ENCODE results near the gene RAB21. TPM values are rescaled to one million over a fixed set of nuclear protein-coding genes. Genes with fewer than 3 reads are reported as not detected.

RAB21 gene
- 23.3 TPM for polyA plus RNA-seq (2013, experiment 1 of 2)
- 29.1 TPM for polyA plus RNA-seq (2013, experiment 2 of 2)

- Histone ChIP-seq H3K4me1 (ENCODE audit: insufficient read depth, low read length) (peaks cover 7% of the 10 kb centered on the region), H3K27ac (ENCODE audit: low read depth, low read length) (peak within 1 kb of the TSS; percentile 86; the same call in 1 of the 2 replicates), H3K4me3 (ENCODE audit: low read length) (peak within 1 kb of the TSS; percentile 94), H3K36me3 (ENCODE audit: insufficient read depth, low read length) (peaks cover 9% of the 10 kb centered on the region), H3K9me3 (ENCODE audit: insufficient read depth, low read depth, low read length) (no peaks in the 10 kb centered on the region), H3K9ac (ENCODE audit: low read depth, low read length) (peak within 1 kb of the TSS; percentile 83), H3K27me3 (ENCODE audit: insufficient read depth, low read length) (no peaks in the 10 kb centered on the region)
- 4% methylated on average over 56 of the region's 56 CpGs for WGBS
These were observed at the start of gene RAB21 for GRCh38 chr12:71754461-71755145. Gene RAB21, plus strand, starts transcription at chr12:71754863. Its CDS starts 267 bp downstream, at chr12:71755130.

- H3K36me3 ChIP-seq (ENCODE audit: insufficient read depth, low read length): peaks cover 22% of the 10 kb centered on the region
- no peaks in the 10 kb centered on the region for H3K27me3 ChIP-seq (ENCODE audit: insufficient read depth, low read length)
- H3K4me1 ChIP-seq (ENCODE audit: insufficient read depth, low read length): peaks cover 13% of the 10 kb centered on the region; the same call in 1 of the 2 replicates
- no peaks in the 10 kb centered on the region for H3K9me3 ChIP-seq (ENCODE audit: insufficient read depth, low read depth, low read length)
- no CpG with 5 or more reads among the region's 2 CpGs for WGBS
- H3K4me3 ChIP-seq (ENCODE audit: low read length): no peak overlapping the region
- H3K9ac ChIP-seq (ENCODE audit: low read depth, low read length): no peak overlapping the region
- H3K27ac ChIP-seq (ENCODE audit: low read depth, low read length): no peak overlapping the region
These were observed 49.7 kb upstream of the RAB21 start for GRCh38 chr12:71704920-71705319.

DNA sequence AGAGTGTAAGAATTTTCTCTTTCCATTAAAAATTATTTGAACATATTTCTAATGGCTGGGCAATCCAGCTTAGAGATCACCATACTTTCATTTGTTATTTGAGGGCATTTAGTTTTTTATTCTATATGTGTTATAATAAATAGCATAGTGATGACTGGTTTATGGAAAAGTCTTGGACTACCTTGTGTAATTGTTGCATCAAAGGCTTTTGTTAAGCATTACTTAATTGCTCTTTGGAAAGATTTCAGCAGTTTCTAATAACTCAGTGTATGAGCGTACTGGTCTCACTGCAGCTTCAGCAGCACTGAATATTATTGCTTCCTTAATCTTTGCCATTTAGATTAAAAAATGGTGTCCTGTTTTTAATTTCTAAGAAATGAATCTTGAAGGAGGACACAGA lies 46.0 kb upstream of the RAB21 start:
- no peaks in the 10 kb centered on the region for H3K27me3 ChIP-seq (ENCODE audit: insufficient read depth, low read length)
- no peak overlapping the region for H3K27ac ChIP-seq (ENCODE audit: low read depth, low read length)
- H3K4me1 ChIP-seq (ENCODE audit: insufficient read depth, low read length): peaks cover 16% of the 10 kb centered on the region; the same call in 1 of the 2 replicates
- peaks cover 5% of the 10 kb centered on the region; the same call in 1 of the 2 replicates for H3K36me3 ChIP-seq (ENCODE audit: insufficient read depth, low read length)
- WGBS: 100% methylated on average over 1 of the region's 1 CpG
- no peak overlapping the region for H3K9ac ChIP-seq (ENCODE audit: low read depth, low read length)
- no peak overlapping the region for H3K4me3 ChIP-seq (ENCODE audit: low read length)
- H3K9me3 ChIP-seq (ENCODE audit: insufficient read depth, low read depth, low read length): no peaks in the 10 kb centered on the region

DNA sequence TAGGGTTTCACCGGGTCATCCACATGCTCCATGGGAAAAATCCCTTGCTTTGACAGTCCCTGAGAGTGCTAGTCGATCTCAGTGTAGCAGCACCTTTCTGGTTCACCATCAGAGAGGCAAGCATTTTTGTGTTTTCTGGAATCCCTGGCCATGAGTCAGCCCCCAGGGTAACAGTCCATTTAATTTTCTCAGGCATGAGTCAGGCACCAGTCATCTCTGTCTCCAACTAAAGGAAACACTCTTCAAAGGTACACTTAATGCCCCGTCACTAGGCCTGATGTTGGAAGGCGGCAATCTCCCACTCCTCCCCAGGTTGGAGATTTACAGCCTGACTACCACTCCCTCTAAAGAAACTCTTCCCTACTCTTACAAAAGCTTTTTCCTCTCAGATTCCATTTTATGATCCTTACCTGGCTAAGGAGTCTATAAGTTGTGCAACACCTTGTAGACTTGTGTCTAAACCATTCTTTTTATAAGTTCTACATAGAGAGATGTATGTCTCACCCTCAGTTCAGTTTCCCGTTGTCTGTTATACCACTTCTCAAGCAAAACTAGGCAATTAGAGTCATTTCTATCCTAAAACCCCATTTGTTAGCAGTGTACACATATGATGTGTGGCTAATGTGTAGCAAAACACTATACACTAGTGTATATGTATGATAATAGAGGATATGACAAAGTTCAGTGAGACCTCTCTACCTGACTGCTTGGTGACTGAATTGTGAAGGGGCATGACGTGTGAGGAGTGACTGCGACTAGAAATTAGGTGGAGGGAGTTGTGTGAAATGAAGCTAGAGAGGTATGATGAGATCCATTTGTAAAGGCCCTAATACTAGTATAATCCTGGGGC lies 44.2 kb upstream of the RAB21 start:
- peaks cover 16% of the 10 kb centered on the region; the same call in 1 of the 2 replicates for H3K4me1 ChIP-seq (ENCODE audit: insufficient read depth, low read length)
- H3K9ac ChIP-seq (ENCODE audit: low read depth, low read length): no peak overlapping the region
- no peaks in the 10 kb centered on the region for H3K36me3 ChIP-seq (ENCODE audit: insufficient read depth, low read length)
- H3K27ac ChIP-seq (ENCODE audit: low read depth, low read length): no peak overlapping the region; the same call in 1 of the 2 replicates
- no peaks in the 10 kb centered on the region for H3K27me3 ChIP-seq (ENCODE audit: insufficient read depth, low read length)
- WGBS: 85% methylated on average over 6 of the region's 7 CpGs
- no peak overlapping the region for H3K4me3 ChIP-seq (ENCODE audit: low read length)
- H3K9me3 ChIP-seq (ENCODE audit: insufficient read depth, low read depth, low read length): no peaks in the 10 kb centered on the region

DNA sequence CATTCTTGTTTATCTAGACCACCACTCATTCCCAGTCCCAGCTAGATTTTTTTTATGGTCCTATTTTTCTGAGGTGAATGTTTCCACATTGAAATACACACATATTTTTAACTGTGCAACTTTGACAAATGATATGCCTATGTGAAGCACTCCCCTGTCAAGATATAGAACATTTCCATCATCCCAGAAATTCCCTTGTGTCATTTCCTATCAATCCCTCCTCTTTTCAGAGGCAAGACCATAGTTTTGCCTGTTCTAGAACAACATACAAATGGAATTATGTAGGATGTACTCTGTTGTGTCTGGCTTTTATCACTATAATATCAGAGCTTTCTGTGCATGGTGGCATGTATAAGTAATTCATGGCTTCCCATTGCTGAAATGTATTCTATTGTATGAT lies 36.1 kb upstream of the RAB21 start:
- H3K4me1 ChIP-seq (ENCODE audit: insufficient read depth, low read length): no peaks in the 10 kb centered on the region
- H3K27me3 ChIP-seq (ENCODE audit: insufficient read depth, low read length): no peaks in the 10 kb centered on the region
- no peaks in the 10 kb centered on the region for H3K36me3 ChIP-seq (ENCODE audit: insufficient read depth, low read length)
- no peak overlapping the region for H3K4me3 ChIP-seq (ENCODE audit: low read length)
- H3K27ac ChIP-seq (ENCODE audit: low read depth, low read length): no peak overlapping the region
- H3K9ac ChIP-seq (ENCODE audit: low read depth, low read length): no peak overlapping the region
- H3K9me3 ChIP-seq (ENCODE audit: insufficient read depth, low read depth, low read length): no peaks in the 10 kb centered on the region

- H3K27ac ChIP-seq (ENCODE audit: low read depth, low read length): no peak overlapping the region
- H3K9me3 ChIP-seq (ENCODE audit: insufficient read depth, low read depth, low read length): no peaks in the 10 kb centered on the region
- H3K4me1 ChIP-seq (ENCODE audit: insufficient read depth, low read length): no peaks in the 10 kb centered on the region
- no peaks in the 10 kb centered on the region for H3K36me3 ChIP-seq (ENCODE audit: insufficient read depth, low read length)
- no peaks in the 10 kb centered on the region for H3K27me3 ChIP-seq (ENCODE audit: insufficient read depth, low read length)
- H3K4me3 ChIP-seq (ENCODE audit: low read length): no peak overlapping the region
- no peak overlapping the region for H3K9ac ChIP-seq (ENCODE audit: low read depth, low read length)
- WGBS: 97% methylated on average over 5 of the region's 5 CpGs
These were observed 34.9 kb upstream of the RAB21 start for GRCh38 chr12:71719647-71720370.

DNA sequence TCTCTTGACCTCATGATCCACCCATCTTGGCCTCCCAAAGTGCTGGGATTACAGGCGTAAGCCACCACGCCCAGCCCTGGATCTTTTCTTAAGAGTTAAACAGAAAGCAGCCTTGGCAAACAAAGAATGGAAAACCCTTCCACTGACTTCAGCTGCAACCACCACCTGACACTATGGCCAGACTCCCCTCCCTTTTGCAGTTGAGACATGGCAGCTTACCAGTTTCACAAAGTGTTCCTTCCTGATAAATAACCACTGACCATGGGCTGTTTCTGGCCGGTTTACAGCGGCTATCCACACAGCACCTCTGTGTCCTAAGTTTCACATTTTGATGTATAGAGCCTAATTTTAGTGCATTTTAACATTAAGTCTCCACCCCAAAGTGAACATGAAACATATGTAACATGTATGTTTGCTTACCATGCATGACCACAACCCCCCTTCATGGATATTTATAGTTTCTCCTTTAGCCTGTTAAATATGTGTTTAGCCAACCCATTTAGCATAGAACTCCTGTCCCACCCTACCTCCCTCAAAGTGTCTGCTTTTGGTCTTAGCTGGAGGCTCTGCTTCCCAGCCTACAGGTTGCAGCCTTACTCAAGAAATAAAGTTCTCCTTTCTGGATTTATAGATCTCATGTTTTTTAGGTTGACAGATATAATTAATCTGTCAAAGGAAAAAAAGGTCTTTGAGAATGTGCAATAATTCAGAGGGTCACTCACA lies 32.7 kb upstream of the RAB21 start:
- H3K36me3 ChIP-seq (ENCODE audit: insufficient read depth, low read length): no peaks in the 10 kb centered on the region
- H3K27ac ChIP-seq (ENCODE audit: low read depth, low read length): no peak overlapping the region
- no peak overlapping the region for H3K9ac ChIP-seq (ENCODE audit: low read depth, low read length)
- H3K27me3 ChIP-seq (ENCODE audit: insufficient read depth, low read length): no peaks in the 10 kb centered on the region
- no peak overlapping the region for H3K4me3 ChIP-seq (ENCODE audit: low read length)
- H3K9me3 ChIP-seq (ENCODE audit: insufficient read depth, low read depth, low read length): no peaks in the 10 kb centered on the region
- 96% methylated on average over 4 of the region's 4 CpGs for WGBS
- no peaks in the 10 kb centered on the region for H3K4me1 ChIP-seq (ENCODE audit: insufficient read depth, low read length)

DNA sequence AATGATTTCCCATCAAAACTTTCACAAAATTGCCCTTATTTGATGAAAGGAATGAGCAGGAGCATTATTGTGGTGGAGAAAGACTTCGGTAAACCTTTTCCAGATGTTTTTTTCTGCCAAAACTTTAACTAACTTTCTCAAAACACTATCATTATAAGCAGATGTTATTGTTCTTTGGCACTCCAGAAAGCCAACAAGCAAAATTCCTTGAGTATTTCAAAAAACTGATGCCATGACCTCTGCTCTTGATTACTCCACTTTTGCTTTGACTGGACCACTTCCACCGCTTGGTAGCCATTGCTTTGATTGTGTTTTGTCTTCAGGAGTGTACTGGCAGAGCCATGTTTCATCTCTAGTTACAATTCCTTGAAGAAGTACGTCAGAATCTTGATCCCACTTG lies 29.7 kb upstream of the RAB21 start:
- no peak overlapping the region for H3K9ac ChIP-seq (ENCODE audit: low read depth, low read length)
- H3K27me3 ChIP-seq (ENCODE audit: insufficient read depth, low read length): no peaks in the 10 kb centered on the region
- no peaks in the 10 kb centered on the region for H3K9me3 ChIP-seq (ENCODE audit: insufficient read depth, low read depth, low read length)
- H3K4me3 ChIP-seq (ENCODE audit: low read length): no peak overlapping the region
- 95% methylated on average over 3 of the region's 3 CpGs for WGBS
- H3K4me1 ChIP-seq (ENCODE audit: insufficient read depth, low read length): no peaks in the 10 kb centered on the region
- no peaks in the 10 kb centered on the region for H3K36me3 ChIP-seq (ENCODE audit: insufficient read depth, low read length)
- H3K27ac ChIP-seq (ENCODE audit: low read depth, low read length): no peak overlapping the region

DNA sequence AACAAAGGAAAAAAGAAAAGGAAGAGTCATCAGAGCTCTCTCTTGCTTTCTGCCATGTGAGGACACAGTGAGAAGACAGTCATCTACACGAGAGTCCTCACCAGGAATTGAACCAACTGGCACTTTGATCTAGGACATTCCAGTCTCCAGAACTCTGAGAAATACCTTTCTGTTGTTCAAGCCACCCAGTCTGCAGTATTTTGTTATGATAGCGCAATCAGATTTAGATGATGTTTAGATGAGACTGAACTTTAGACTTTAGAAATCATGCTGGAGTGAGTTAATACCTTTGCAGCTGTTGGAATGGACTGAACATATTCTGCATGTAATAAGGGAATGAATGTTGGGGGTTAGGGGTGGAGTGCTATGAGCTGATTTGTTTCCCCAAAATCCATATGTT lies 28.1 kb upstream of the RAB21 start:
- H3K27ac ChIP-seq (ENCODE audit: low read depth, low read length): no peak overlapping the region
- no peaks in the 10 kb centered on the region for H3K4me1 ChIP-seq (ENCODE audit: insufficient read depth, low read length)
- H3K9me3 ChIP-seq (ENCODE audit: insufficient read depth, low read depth, low read length): no peaks in the 10 kb centered on the region
- 92% methylated on average over 2 of the region's 2 CpGs for WGBS
- no peaks in the 10 kb centered on the region for H3K27me3 ChIP-seq (ENCODE audit: insufficient read depth, low read length)
- no peak overlapping the region for H3K4me3 ChIP-seq (ENCODE audit: low read length)
- H3K36me3 ChIP-seq (ENCODE audit: insufficient read depth, low read length): no peaks in the 10 kb centered on the region
- no peak overlapping the region for H3K9ac ChIP-seq (ENCODE audit: low read depth, low read length)

GRCh38 chr12:71727958-71728357 lies 26.7 kb upstream of the RAB21 start:
- H3K27ac ChIP-seq (ENCODE audit: low read depth, low read length): no peak overlapping the region
- 91% methylated on average over 4 of the region's 5 CpGs for WGBS
- H3K9ac ChIP-seq (ENCODE audit: low read depth, low read length): no peak overlapping the region
- no peaks in the 10 kb centered on the region for H3K9me3 ChIP-seq (ENCODE audit: insufficient read depth, low read depth, low read length)
- H3K27me3 ChIP-seq (ENCODE audit: insufficient read depth, low read length): no peaks in the 10 kb centered on the region
- H3K4me1 ChIP-seq (ENCODE audit: insufficient read depth, low read length): no peaks in the 10 kb centered on the region
- no peaks in the 10 kb centered on the region for H3K36me3 ChIP-seq (ENCODE audit: insufficient read depth, low read length)
- H3K4me3 ChIP-seq (ENCODE audit: low read length): no peak overlapping the region

Measured in HUES64 (cell line).